NCI-H2107 treated with DMSO at 0.1 percent for 48 hours (cell line): Measurements from ENCODE around the gene ZCCHC14.
A peak's percentile ranks its signal among the peaks of the same experiment; 100 is the strongest.

ENCODE experiments used
- DNase-seq: peaks from one replicate; lab custom pipeline; 2025; ENCODE audit not compliant: unreplicated experiment; lab: John Stamatoyannopoulos, UW

The ZCCHC14 gene

DNA sequence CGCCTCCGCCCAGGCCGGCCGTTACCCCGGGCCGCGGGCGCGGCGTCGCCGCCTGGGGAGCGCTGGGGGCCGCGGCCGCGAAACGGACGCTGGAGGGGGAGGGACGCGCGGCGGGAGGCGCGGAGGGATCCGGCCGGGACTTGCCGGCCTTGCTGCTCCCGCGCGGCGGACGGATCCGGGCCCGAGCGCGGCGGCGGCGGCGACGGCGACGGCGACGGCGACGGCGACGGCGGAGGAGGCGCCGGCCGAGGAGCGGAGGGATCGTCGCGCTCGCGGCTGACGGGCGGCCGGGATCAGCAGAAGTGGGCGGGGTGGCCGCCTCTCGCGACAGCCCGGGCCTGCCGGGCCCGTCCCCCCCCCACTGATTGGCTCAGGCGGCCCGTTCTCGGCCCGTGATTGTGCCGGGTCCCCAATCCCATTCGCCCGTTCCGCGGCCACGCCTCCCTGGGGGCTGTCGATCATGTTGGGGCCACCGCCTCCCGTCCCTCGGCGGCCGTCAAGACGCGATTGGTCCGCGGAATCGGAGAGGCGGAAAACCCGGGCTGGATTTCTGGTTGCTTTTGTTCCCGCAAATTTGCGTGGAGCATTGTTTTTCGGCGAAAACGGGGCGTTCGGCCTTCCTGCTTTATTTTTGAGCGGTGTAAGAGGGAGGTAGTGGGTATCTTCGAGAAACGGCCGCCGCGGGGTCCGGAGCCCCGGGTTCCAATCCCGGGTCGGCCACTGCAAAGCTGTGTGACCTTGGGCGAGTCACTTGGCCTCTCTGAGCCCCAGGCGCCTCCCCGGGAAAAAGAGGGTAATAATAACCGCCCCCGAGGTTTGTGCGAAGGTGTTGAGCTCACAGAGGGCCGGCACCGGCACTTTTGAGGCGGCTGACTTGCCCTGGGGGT lies at the start of gene ZCCHC14:
Gene ZCCHC14, minus strand, starts transcription at position 304 of the 887 bp plus-strand sequence. CDS start 786 bp downstream, outside the sequence.
- peak; percentile 81 for DNase-seq

GRCh38 chr16:87541872-87542234 lies 49.0 kb upstream of the ZCCHC14 start:
- DNase-seq = no peak

- DNase-seq = peak; percentile 21
These were observed 48.5 kb upstream of the ZCCHC14 start for GRCh38 chr16:87541147-87541871.

- DNase-seq = no peak
These were observed 48.0 kb upstream of the ZCCHC14 start for GRCh38 chr16:87540897-87541146.

DNA sequence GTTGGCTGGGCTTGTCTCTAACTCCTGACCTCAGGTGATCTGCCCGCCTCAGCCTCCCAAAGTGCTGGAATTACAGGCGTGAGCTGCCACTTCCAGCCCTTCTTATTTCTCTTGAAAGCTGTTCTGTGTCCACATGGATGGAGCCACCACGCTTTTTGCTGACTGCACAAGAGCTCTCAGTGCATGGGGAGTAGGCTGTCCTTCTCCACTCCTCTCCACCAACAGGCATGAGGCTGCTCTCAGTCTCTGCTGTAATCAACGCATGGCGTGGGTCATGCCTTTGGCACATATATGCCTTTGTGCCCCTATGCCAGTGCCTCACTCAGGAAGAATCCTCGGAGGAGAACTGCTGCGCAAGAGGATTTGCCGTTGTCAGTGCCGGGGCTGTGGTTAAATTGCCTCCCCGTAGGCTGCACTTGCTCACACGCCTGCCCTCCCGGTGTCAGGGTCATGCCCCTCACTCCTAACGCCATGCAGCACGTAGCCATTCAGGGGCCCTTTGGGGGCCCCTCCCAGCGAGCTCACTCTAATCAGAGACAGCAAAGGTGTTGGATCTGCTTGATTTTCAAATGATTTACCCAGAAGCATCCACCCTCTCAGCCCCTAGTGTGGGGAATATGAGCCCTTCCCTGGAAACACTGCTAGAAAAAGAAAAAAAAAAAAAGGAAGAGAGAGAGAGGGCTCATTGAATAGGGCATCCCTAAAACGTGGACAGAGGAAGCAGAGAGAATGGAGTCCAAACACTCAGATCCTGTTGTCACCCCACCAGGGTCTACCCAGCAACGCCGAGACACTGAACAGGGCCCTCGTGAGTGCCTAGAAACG lies 47.5 kb upstream of the ZCCHC14 start:
- DNase-seq = no peak

DNA sequence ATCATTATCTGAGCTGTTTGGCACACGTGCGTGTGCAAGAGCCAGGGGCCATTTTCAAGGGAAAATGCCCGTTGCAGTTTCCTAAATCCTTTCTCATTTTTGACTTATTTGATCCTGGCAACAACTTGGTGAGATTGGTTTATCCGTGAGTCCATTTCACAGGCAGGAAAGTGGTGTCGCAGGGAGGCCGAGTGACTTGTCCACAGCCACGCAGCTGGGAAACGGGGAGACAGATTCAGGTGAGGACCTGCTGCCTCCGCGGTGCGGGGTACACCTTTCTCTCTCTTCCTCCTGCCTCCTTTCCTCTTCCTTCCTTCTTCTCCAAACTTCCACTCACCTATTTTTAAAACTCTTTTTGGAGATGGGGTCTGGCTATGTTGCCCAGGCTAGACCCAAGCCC lies 46.3 kb upstream of the ZCCHC14 start:
- DNase-seq = no peak

DNA sequence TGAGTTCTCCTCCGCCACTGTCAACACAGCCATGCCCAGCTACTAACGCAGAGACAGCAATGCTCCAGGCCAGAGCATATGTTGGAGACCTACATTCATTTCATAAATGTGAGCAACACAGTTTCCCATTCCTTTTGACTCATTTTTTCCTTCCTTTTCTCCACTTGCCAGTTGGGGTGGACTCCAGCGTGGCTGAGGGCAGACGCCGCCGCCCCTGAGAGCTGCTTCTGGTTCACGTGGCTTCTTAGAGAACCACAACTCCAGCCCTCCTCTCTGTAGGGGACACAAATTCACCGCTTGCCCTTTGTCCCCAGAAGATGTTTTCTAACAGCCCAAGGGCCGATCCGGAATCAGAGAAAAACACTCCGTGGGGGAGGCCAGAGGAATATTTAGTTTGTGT lies 45.8 kb upstream of the ZCCHC14 start:
- DNase-seq = no peak

DNA sequence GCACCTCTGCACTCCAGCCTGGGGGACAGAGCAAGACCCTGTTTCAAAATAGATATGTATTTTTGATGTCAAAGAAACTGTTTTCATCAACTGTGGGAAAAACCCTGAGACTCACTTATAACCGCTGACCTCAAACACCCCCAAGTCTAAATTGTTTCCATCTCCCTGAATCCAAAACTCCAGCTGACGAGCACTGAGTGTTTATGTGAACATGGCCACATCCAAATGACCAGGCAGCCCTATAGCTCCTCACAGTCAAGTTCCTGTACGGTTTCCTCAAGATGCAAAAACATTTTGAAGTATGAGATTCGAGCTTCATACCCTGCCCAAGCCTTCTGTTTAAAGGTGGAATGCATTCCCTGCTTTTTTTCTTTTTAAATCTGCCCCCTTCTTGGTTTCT lies 45.3 kb upstream of the ZCCHC14 start:
- no peak for DNase-seq

DNA sequence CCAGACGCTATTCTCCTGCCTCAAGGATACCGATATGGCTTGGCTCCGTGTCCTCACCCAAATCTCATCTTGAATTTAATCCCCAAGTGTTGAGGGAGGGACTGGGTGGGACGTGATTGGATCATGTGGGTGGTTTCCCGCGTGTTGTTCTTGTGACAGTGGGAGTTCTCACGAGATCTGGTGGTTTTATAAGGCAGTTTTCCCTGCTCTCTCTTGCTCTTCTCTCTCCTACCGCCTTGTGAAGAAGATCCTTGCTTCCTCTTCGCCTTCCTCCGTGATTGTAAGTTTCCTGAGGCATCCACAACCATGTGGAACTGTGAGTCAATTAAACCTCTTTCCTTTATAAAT lies 43.9 kb upstream of the ZCCHC14 start:
- DNase-seq = no peak

GRCh38 chr16:87535855-87536794 lies 43.3 kb upstream of the ZCCHC14 start:
- DNase-seq = no peak

GRCh38 chr16:87535457-87535854 lies 42.6 kb upstream of the ZCCHC14 start:
- no peak for DNase-seq

- no peak for DNase-seq
These were observed 41.9 kb upstream of the ZCCHC14 start for GRCh38 chr16:87534751-87535150.

GRCh38 chr16:87534030-87534653 lies 41.3 kb upstream of the ZCCHC14 start:
- no peak for DNase-seq

GRCh38 chr16:87533061-87533460 lies 40.2 kb upstream of the ZCCHC14 start:
- DNase-seq = no peak

DNA sequence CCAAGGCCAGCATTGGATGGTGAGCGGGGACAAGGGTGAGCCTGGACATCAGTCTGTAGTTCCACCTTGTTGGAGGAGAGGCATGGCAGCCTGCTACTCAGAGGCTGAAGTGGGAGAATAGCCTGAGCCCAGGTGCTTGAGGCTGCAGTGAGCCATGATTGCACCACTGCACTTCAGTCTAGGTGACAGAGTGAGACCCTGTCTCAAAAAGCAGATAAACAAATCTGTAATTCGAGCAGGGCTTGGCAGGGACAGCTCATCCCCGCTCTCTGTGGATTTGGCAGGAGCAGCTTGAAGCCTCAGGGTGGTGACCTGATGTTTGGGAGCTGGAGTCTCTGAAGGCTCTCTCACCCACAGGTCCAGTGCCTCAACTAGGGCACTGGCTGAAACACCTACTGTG lies 38.6 kb upstream of the ZCCHC14 start:
- DNase-seq = no peak

- no peak for DNase-seq
These were observed 36.1 kb upstream of the ZCCHC14 start for GRCh38 chr16:87528690-87529579.

GRCh38 chr16:87527055-87527724 lies 34.4 kb upstream of the ZCCHC14 start:
- DNase-seq = no peak

DNA sequence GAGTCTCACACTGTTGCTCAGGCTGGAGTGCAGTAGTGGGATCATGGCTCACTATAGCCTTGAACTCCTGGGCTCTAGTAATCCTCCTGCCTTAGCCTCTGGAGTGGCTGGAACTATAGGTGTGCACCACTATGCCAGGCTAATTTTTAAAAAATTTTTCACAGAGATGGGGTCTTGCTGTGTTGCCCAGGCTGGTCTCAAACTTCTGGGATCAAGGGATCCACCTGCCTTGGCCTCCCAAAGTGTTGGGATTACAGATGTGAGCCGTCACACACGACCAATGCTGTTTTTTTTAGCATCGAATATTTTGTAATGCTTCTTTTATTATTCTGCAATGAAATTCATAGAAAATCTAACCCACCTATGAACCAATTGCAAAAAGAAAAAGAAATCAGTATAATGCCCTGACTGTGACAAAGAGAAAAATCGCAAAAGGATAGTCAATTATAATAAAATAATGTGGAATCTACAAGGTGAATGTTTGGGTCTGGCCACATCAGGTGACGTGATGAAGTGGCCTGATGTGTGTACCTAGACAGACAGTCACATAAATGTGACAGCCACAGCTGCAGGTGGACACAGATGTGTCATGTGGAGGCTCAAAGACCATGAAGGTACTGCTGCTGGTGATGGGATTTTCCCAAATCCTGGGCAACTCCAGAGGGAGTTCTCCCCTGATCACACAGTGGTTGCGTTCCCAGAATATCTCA lies 33.6 kb upstream of the ZCCHC14 start:
- DNase-seq = no peak
